ENCODE measurements around the gene ZNF407.

ZNF407 gene

DNA sequence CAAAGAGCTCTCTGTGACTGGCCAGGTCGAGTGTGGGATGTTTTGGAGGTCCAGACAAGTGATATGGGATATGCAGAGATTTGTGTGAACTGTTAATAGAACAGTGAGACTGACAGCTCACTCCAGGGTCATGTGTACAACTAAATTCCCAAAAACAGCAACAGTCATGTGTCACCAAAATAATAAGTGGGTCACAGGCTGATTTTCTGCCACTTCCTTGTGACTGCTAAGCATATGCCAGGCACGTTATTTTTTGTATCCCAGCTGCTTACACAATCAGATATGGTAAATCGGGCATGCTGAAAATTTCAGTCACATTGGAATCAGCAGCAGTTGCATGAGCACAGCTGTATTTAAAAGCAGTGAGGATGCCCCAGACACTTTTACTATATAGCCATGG lies 412.6 kb downstream of the ZNF407 start:
- peak; percentile 8 for DNase-seq (ENCODE audit: low read depth)

GRCh38 chr18:75010689-75011088 lies 413.0 kb downstream of the ZNF407 start:
- no peak for DNase-seq (ENCODE audit: low read depth)

- no peak for DNase-seq (ENCODE audit: low read depth)
Measured at GRCh38 chr18:75016025-75016717, 418.5 kb downstream of the ZNF407 start.

DNA sequence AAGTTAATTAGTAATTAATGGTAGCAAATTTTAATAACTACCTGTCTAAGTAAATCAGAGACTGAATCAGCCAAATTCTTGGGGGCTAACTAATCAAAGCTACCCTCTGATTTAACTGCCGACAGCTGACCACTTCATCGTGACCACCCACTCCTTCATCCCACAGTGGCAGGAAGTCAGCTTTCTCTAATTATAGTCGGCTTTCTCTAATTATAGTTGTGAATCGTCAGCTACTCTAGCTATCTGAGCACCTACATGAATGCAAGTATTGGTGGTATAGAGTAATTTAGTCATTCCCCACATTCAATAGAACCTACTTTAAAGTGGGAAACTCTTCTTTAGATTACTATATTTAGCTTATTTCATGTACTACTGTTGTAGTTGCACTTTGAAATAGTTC lies 425.8 kb downstream of the ZNF407 start:
- no peak for DNase-seq (ENCODE audit: low read depth)

DNA sequence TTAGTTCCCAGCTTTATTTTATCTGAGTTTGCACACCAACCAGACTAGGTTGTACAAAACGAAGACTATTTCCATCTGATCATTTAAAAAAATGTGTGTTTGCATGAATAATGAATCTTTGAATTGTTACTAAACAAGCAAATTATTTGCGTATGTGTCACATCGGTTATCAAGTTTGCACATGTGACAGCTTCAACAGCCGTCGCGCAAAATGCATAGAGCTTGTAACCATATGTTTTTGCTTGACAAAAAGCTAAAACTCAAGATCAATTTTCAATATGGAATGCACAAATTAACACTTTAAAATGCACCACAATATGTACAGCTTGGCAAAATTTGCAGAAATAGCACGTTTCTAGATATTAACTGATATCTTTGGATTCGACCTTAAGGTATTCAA lies 427.2 kb downstream of the ZNF407 start:
- DNase-seq (ENCODE audit: low read depth) = no peak

DNA sequence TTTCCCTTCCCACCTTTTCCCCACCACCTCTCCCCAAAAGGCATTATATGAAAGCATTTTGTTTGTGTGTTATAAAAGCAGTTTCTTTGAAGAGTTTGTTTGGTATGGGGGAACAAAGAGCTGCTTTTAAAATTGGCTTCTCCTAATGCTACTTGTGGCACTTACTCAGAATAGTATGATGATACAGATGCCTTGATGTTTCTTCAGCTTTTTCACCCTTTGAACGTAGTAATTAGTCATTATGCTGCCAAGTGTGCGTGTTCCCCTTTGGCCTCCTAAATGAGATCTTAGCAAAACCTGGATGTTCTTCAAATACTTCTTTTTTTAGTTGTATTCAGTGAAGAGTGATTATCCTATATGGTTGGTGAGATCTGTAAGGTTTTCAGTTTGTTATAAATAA lies 427.9 kb downstream of the ZNF407 start:
- no peak for DNase-seq (ENCODE audit: low read depth)

- no peak for DNase-seq (ENCODE audit: low read depth)
Measured at GRCh38 chr18:75029481-75029880, 431.8 kb downstream of the ZNF407 start.

GRCh38 chr18:75031717-75032317 lies 434.1 kb downstream of the ZNF407 start:
- DNase-seq (ENCODE audit: low read depth) = peak; percentile 24

DNA sequence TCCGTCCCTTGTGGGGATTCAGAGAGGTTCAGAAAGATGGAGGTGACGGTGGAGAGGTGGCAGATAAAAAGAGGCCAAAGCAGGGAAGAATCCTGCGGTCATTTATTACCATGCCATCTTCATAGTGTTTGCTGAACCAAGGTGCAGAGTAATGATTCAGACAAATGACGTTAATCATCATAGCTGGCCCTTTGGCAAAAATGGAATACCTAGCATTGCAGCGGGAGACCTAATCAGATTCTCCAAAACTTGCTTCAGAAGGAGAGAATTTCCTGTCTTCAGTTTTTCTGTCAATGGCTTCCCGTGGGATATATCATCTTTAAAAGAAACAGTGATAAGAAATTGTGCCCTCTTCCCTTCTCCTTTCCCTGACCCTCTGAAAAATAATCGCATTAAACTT lies 435.8 kb downstream of the ZNF407 start:
- no peak for DNase-seq (ENCODE audit: low read depth)

DNA sequence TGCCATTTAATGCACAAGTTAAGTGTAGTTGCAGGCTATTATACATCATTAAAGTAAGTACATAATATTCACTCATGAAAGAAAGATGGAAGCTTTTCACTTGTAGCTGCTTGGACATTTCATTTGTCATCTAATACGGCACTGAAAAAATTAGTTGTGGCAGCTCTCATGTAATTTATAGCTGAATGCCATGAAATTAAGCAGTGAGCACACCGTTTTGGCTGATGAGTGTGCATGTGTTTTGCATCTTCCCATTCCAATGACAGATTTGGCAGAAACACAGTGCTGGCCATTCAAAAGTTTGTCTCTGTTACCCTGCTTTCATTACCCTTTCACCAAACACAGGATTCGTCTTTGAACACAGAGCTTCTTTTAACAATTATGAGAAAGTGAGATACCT lies 437.3 kb downstream of the ZNF407 start:
- no peak for DNase-seq (ENCODE audit: low read depth)

DNA sequence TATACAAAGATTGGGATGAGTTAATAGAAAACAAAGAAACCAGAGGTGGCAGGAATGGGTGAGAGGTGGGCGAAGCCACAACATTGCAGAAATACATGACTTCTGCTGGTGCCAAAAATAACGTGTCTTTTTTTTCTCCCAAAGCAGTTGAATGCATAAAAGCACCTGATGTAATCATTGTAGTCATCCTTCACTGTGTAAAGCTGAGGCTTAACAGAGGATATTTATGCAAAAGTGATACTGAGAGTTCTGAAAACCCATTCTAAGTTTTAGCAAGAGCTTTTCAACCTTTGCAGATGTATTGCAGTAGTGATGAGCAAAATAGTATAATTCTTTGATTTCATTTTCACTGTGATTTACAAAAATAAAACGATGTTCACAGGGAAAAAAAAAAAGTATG lies 438.3 kb downstream of the ZNF407 start:
- no peak for DNase-seq (ENCODE audit: low read depth)

- peak; percentile 12 for DNase-seq (ENCODE audit: low read depth)
Measured at GRCh38 chr18:75036917-75037688, 439.4 kb downstream of the ZNF407 start.

- DNase-seq (ENCODE audit: low read depth) = no peak
Measured at GRCh38 chr18:75037689-75037955, 440.0 kb downstream of the ZNF407 start.

GRCh38 chr18:75041586-75041985 lies 443.9 kb downstream of the ZNF407 start:
- peak; percentile 7 for DNase-seq (ENCODE audit: low read depth)

- DNase-seq (ENCODE audit: low read depth) = no peak
Measured at GRCh38 chr18:75043478-75043877, 445.8 kb downstream of the ZNF407 start.

DNA sequence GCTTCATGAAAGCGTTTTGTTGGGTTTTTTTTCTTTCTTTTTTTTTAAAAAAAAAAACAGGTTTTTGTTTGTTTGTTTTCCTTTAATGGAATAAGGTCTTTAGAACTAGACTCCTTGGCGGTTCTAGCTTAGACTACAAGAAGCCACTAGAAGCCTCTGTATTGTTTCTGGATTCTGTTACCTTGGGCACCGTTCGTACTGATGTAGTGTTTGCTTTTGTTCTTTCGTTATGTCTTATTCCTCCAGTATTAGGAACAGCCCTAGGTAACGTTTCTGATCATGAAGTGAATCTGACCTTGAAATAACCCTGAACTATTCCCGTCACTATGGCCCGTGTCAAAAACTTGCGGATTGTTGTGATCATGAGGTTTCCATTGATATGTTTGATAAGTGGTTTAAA lies 446.6 kb downstream of the ZNF407 start:
- no peak for DNase-seq (ENCODE audit: low read depth)

DNA sequence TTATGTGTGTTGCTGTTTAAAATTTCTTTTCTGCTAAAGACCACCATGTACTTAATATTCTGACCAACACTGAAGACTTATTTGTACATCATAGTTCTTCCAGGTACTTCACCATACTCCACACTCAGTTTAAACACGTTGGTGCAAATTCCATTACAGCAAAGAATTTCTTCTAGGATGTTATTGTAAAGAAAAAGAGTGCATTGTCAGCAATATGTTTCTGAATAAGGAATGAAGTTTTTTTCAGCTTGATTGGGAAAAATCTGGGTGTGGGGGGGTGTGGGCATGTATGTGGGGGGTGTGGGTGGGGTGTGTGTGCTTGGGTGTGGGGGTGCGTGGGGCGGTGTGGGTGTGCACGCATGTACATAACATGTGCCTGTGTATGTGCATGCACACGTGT lies 447.1 kb downstream of the ZNF407 start:
- DNase-seq (ENCODE audit: low read depth) = no peak

GRCh38 chr18:75045272-75045671 lies 447.6 kb downstream of the ZNF407 start:
- no peak for DNase-seq (ENCODE audit: low read depth)

DNA sequence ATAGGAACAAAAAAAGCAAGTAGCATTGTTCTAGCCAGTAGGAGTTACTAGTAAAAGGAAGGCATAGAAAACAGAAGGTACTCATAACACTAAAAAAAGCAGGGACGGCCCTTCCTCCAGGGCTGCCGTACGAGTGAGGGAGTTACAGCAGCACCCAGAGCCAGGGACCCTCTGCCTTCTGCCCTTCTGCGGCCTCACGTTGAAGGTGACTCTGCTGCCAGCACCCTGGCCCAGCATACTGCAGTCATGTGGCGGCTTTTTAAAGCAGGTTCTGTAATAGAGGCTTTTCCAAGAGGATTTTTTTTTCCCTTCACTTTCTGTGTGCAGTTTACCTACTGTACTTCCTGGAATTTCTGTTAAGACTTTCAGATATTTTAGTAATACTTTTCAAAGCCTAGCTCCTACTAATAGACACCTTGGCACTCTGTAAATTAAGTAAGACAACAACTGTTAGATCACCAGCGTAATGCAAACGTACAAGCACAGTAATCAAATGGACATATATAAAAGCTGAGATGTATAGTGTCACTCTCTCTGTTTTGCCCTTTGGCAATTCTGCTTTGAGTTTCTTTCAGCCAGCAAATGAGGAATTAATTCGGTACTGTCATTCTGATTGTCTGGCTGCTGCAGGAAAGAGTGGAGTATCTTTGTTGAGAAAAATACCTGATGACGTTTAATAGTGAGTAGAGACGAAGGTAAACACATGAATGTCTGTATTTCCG lies 449.7 kb downstream of the ZNF407 start:
- no peak for DNase-seq (ENCODE audit: low read depth)

DNA sequence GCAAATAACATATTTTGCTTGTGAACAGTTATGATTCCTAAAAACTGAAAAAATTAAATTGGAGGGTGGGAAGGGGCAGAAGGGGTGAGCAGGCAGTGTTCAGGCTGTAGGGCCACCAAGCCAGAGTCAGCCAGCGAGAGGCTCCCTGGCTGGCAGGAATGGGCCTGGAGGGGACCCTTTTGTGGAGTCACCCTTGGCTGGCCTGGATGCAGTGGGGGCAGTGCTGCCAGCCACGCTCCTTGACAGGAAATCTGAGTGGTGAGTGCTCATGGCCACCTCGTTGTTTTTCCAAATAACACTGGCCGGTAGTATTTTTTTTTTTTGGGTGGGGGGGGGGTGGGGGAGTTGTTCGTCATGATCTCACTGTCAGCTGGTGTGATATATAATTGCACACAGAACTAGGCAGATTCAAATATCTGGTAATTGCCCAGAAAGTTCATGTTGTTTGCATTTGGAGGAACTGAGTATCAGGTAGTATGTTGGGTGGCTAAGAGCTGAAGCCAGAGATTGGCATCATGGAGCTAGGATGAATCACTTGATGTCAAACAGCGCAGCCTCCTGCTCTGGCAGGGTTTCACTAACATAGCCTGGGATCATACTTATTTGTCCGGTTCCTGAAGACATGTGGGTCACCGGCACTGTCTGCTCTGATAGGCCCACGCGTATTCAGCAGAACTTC lies 451.2 kb downstream of the ZNF407 start:
- DNase-seq (ENCODE audit: low read depth) = no peak

DNA sequence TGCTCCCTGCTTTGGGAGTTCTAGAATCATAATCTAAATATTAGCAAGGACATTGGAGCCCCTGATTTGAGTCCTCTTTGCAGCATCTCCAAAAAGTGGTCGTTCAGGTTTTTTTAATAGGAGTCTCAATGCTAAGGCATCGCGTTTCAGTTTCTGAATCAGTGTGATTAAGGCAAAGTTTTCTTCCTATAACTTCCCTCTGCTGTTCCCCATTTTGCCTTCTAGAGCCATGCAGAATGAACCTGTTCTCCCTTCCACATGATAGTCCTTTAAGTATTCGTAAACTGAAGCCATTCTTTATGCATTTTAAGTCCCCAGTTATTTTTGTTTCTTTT lies 451.8 kb downstream of the ZNF407 start:
- DNase-seq (ENCODE audit: low read depth) = no peak

GRCh38 chr18:75051757-75052156 lies 454.1 kb downstream of the ZNF407 start:
- DNase-seq (ENCODE audit: low read depth) = no peak

DNA sequence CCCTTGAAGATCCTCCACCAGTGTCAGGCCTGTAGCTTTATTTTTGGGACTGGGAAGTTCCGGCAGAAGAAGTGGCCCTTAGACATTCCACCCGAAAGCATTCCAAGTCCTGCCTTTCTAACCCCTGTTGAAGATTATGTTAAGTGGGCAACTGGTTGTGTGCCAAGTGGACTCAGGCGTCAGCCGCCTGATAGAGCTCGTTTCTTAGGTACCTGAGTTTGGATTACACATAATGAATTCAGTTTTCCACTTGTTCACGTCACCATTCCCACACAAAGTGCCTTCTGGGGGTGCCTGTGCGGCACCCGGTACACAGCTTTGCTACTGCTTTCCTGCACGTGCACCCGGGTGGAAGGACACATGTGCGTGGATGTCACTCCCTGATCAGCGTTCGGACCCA lies 454.8 kb downstream of the ZNF407 start:
- no peak for DNase-seq (ENCODE audit: low read depth)

Data from fibroblast of gingiva (primary cell).